ENCODE data around the gene TP53I3.

DNA sequence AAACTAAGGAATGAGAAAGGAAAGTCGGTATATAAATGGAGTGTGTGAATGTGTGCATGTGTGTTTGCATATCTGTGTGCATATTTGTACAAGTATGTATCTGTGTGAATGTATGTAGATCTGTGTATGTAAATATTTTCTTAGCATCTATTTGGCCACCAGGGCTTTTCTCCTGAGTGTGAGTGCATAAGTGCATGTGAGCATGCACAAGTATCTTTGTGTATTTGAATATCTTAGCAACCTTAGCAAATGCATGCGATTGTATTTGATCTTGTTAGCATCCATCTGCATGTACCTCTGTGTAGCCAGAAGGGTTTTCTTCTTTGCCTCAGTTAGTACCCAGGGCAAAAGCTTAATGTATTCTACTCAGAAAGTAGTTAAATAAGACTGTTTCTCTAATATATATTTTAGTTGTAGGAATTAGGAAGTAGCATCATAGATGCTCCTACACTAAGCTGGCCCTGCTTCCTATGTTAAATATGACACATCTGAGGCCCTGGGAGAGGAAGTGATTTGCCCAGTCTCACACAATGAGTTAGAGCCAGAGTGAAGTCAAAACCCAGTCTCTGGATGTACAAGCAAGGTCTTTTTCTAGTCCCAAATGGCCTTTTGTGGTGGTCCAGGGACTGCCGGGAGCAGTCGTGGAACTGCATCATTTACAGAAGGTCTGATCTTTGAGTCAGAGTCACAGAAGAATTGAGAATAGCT lies 25.9 kb downstream of the TP53I3 start:
- TF ChIP-seq CTCF (conservative IDR thresholded peaks at IDR 0.05; ENCODE audit: low read length) = no peak
- TF ChIP-seq EZH2phosphoT487 (IDR thresholded peaks at IDR 0.05; ENCODE audit: borderline replicate concordance, low read depth, low read length) = no peak
